Measurements from ENCODE around the gene RBL1.
"Not testable (repeated sequence)": the region's sequence is repeated elsewhere in the genome, so short reads cannot be mapped to it uniquely, and the experiment has no call there.

Gene RBL1

GRCh38 chr20:36994221-36994620 lies 101.6 kb downstream of the RBL1 start:
- DNase-seq: not testable (repeated sequence)

GRCh38 chr20:36992802-36993334 lies 102.9 kb downstream of the RBL1 start:
- no peak for DNase-seq

GRCh38 chr20:36991703-36992102 lies 104.1 kb downstream of the RBL1 start:
- no peak for DNase-seq

- no peak for DNase-seq
Observed at GRCh38 chr20:36989797-36990196, 106.0 kb downstream of the RBL1 start.

- no peak for DNase-seq
Observed at GRCh38 chr20:36988494-36988966, 107.3 kb downstream of the RBL1 start.

GRCh38 chr20:36984257-36984638 lies 111.5 kb downstream of the RBL1 start:
- DNase-seq: no peak

GRCh38 chr20:36975099-36975818 lies 120.5 kb downstream of the RBL1 start:
- DNase-seq: no peak

- no peak for DNase-seq
Observed at GRCh38 chr20:36974660-36975059, 121.1 kb downstream of the RBL1 start.

- no peak for DNase-seq
Observed at GRCh38 chr20:36971103-36971502, 124.7 kb downstream of the RBL1 start.

- DNase-seq: no peak
Observed at GRCh38 chr20:36969478-36970186, 126.2 kb downstream of the RBL1 start.

GRCh38 chr20:36969051-36969450 lies 126.7 kb downstream of the RBL1 start:
- no peak for DNase-seq

GRCh38 chr20:36967636-36968035 lies 128.2 kb downstream of the RBL1 start:
- DNase-seq: no peak

- DNase-seq: not testable (repeated sequence)
Observed at GRCh38 chr20:36966965-36967364, 128.8 kb downstream of the RBL1 start.

- DNase-seq: not testable (repeated sequence)
Observed at GRCh38 chr20:36962354-36962941, 133.3 kb downstream of the RBL1 start.

- no peak for DNase-seq
Observed at GRCh38 chr20:36959242-36959641, 136.6 kb downstream of the RBL1 start.

GRCh38 chr20:36957875-36958667 lies 137.7 kb downstream of the RBL1 start:
- DNase-seq: peak; percentile 98

GRCh38 chr20:36956674-36957073 lies 139.1 kb downstream of the RBL1 start:
- no peak for DNase-seq

- DNase-seq: no peak
Observed at GRCh38 chr20:36956016-36956415, 139.8 kb downstream of the RBL1 start.

GRCh38 chr20:36951979-36952738 lies 143.6 kb downstream of the RBL1 start:
- no peak for DNase-seq

- peak; percentile 90 for DNase-seq
Observed at GRCh38 chr20:36951198-36951978, 144.4 kb downstream of the RBL1 start, which contains the start of gene SAMHD1. TSS of gene SAMHD1 (minus strand) at chr20:36951708. CDS start at chr20:36951643, 65 bp downstream.

All from GF-D8 (cell line).